GM12891 (cell line): Measurements from ENCODE around the gene CHD3.

Experiments used
- DNase-seq: peaks from one replicate; pipeline ENCODE4 v3.0.0; 2011; ENCODE audit warnings: low spot score; ENCODE audit not compliant: insufficient read length
- FAIRE-seq: peaks from 2 replicates; lab custom pipeline; 2011; peaks lifted over from hg19 to GRCh38; lab: Jason Lieb, UNC
- PAX5 ChIP-seq: IDR thresholded peaks from 2 replicates; pipeline ENCODE4 v1.6.1; 2011; ENCODE audit warnings: low read length, moderate library complexity, mild to moderate bottlenecking; ENCODE audit not compliant: insufficient read depth, severe bottlenecking
- POLR2A ChIP-seq: IDR thresholded peaks from 2 replicates; pipeline ENCODE4 v1.6.1; 2011; ENCODE audit warnings: low read depth, low read length, control low read depth
- POLR2AphosphoS5 ChIP-seq: IDR thresholded peaks from 2 replicates; pipeline ENCODE4 v1.6.1; 2011; ENCODE audit warnings: low read depth, low read length, control low read depth
- POU2F2 ChIP-seq: IDR thresholded peaks from 2 replicates; pipeline ENCODE4 v1.6.1; 2011; ENCODE audit warnings: low read depth, mild to moderate bottlenecking, control low read depth, low read length, moderate library complexity
- SPI1 ChIP-seq: IDR thresholded peaks from 2 replicates; pipeline ENCODE4 v1.6.1; 2011; ENCODE audit warnings: low read depth, low read length, control low read depth
- TAF1 ChIP-seq: IDR thresholded peaks from 2 replicates; pipeline ENCODE4 v1.6.1; 2011; ENCODE audit warnings: low read depth, low read length, control low read depth

Gene CHD3

DNA sequence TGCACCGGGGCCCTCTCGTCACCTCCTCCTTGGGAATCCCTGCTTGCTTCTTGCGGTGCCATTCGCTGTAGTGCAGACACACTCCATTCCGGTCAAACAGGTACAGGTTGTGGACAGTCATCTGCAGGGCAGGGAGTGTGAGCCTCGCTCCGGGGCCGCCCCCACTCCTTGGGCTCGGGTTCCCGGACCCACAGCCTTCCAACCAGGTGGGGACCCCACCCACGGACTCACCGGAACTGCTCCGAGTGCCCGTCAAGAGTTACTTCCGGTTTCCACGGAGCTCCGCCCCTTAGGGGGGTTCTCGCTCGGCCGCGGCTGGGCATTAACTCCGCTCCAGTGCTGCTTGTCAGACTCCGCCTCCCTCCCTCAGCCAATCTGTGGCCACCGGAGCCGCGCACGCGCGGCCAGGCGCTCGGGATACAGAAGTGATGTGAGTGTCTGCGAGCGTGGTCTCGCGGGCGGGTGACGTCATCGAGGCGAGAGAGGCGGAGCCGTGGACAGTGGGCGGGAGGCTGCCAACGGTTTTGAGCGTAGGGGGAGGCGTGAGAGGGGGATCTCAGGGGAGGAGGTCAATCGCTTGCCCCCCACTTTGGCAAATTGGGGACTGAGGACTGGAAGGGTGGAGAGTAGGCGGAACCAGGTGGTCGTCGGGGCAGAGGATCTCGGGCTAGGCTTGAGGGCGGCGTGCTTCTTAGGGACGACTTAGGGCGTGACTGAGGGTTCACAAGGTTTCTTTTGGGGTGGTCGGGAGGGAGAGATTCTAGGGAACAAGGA is 43.3 kb downstream of the CHD3 start, which contains the start of the genes CNTROB and TRAPPC1:
Gene CNTROB (plus strand): TSS at position 498 of the 774 bp plus-strand sequence. CDS start 874 bp downstream, outside the sequence.
Gene TRAPPC1 (minus strand): TSS at position 238 of the 774 bp plus-strand sequence. CDS start 117 bp downstream, at position 121.
- FAIRE-seq (peak; percentile 99), DNase-seq (peak; percentile 100)
- TF ChIP-seq SPI1 = no peak
- TF ChIP-seq PAX5 = no peak
- no peak for TF ChIP-seq POLR2AphosphoS5
- TF ChIP-seq TAF1 = peak; percentile 35; the same call in 1 of the 2 replicates
- TF ChIP-seq POU2F2 = 0 out of 2 replicates have a peak, but pooled peaks have one; percentile 41
- TF ChIP-seq POLR2A = peak; percentile 74; the same call in 1 of the 2 replicates

- DNase-seq = no peak
- TF ChIP-seq SPI1 (0 out of 2 replicates have a peak, but pooled peaks have one; percentile 1), TAF1 (no peak)
- FAIRE-seq = peak; percentile 55
These were observed 43.9 kb downstream of the CHD3 start for GRCh38 chr17:7932483-7932891.

- FAIRE-seq (peak; percentile 57), DNase-seq (no peak)
- TF ChIP-seq POLR2A (no peak), PAX5 (no peak), SPI1 (no peak), POLR2AphosphoS5 (no peak), TAF1 (no peak), POU2F2 (no peak)
These were observed 44.4 kb downstream of the CHD3 start for GRCh38 chr17:7932949-7933348.

DNA sequence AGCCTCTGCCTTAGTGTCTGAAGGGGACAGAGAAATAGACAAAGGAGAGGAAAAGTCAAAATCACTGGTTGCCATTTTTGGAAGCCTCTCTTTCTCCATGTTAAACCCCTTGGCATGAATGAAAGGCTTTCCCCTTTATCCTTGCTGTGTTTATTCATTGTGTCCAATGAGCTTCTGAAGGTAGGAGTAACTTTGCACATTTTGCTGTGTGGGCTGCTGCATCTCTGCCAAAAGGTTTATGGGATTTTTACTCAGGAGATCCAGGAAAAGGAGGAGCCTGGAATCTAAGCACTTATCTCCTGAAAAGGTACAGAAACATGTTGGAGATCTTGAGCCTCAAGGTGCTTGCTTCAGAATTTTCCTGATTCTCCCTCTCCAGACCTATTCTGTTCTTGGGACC is 47.3 kb downstream of the CHD3 start:
- TF ChIP-seq TAF1 = no peak
- no peak for DNase-seq
- FAIRE-seq = no peak

- no peak for TF ChIP-seq POU2F2
- no peak for TF ChIP-seq POLR2AphosphoS5
- no peak for TF ChIP-seq PAX5
- no peak for TF ChIP-seq SPI1
- no peak for TF ChIP-seq TAF1
- no peak for TF ChIP-seq POLR2A
- DNase-seq = no peak
- FAIRE-seq = no peak
These were observed 51.4 kb downstream of the CHD3 start for GRCh38 chr17:7940034-7940433.

DNA sequence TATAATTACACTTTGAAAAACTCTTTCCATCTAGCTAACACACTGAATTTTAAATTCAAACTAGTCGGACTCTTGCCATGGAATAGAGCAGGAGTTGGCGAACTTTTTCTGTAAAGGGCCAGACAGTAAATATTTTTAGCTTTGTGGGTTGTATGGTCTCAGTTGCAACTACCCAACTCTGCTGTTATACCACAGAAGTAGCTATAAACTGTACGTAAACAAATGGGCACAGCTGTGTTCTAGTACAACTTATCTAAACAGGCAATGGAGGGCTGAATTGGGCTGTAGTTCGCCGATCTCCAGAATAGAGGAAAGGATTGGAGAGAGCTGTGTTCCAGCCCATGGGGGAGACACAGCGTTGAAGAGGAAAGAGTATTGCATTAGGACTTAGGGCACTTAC is 52.2 kb downstream of the CHD3 start:
- no peak for FAIRE-seq
- TF ChIP-seq POU2F2 (no peak), SPI1 (no peak), POLR2A (no peak), TAF1 (no peak), POLR2AphosphoS5 (no peak), PAX5 (no peak)

DNA sequence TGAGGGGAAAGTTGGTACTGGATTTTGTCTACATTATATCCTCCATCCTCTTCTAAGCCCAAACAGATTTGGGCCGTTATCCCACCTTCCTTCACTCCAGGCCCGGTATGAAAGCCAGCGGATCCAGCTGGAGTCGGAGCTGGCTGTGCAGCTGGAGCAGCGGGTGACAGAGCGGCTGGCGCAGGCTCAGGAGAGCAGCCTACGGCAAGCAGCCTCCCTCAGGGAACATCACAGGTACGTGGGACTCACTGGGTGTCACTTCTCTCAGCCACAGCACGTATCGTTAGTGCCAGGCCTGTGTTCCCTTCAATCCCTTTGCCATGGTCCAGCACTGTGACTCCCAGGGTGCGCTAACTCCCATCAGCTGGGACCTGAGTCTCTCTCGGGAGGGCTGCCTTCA is 54.7 kb downstream of the CHD3 start:
- FAIRE-seq = no peak
- no peak for DNase-seq
- TF ChIP-seq POLR2A (no peak), SPI1 (no peak), TAF1 (no peak), POU2F2 (no peak), POLR2AphosphoS5 (no peak), PAX5 (no peak)

More for the DNA sequence above, 52.2 kb downstream of the CHD3 start:
- DNase-seq = no peak

DNA sequence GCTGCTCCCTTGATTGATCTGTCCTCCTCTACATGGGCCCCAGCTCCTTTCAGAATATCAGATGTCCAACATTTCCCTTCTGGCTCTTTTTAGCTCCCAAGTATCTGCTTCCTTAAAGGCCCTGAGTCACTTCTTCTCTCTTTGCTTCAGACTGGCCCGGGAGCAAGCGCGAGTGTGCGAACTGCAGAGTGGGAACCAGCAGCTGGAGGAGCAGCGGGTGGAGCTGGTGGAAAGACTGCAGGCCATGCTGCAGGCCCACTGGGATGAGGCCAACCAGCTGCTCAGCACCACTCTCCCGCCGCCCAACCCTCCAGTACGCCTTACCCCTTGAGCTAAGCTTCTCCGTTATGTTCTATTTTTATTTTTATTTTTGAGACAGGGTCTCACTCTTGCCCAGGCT is 55.7 kb downstream of the CHD3 start:
- FAIRE-seq (no peak), DNase-seq (no peak)
- TF ChIP-seq SPI1 = no peak
- TF ChIP-seq POLR2AphosphoS5 = no peak
- no peak for TF ChIP-seq TAF1
- no peak for TF ChIP-seq POU2F2
- no peak for TF ChIP-seq POLR2A
- TF ChIP-seq PAX5 = no peak

DNA sequence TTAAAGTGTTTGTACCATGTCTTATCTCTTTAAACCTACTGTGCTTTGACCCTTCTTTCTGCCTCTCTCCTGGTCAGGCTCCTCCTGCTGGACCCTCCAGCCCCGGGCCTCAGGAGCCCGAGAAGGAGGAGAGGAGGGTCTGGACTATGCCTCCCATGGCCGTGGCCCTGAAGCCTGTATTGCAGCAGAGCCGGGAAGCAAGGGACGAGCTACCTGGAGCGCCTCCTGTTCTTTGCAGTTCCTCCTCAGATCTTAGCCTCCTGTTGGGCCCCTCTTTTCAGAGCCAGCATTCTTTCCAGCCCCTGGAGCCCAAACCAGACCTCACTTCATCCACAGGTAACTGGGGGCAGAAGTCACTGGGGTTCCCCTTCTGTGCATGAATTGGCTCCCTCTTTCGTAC is 57.1 kb downstream of the CHD3 start:
- no peak for TF ChIP-seq POLR2AphosphoS5
- no peak for TF ChIP-seq POU2F2
- TF ChIP-seq TAF1 = no peak
- no peak for TF ChIP-seq POLR2A
- no peak for TF ChIP-seq PAX5
- no peak for TF ChIP-seq SPI1
- DNase-seq (no peak), FAIRE-seq (no peak)

DNA sequence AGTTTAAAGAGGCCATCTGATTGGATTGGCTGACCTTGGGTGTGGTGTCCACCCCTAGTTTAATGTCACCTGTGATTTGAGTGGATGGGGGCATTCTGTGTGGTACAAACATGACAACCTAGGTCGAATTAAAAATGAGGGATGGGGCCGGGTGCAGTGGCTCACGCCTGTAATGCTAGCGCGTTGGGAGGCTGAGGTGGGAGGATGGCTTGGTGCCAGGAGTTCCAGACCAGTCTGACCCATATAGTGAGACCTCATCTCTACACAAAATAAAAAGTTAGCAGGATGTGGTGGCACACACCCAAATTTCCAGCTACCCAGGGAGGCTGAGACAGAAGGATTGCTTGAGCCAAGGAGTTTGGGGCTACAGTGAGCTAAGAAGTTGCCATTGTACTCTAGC is 57.9 kb downstream of the CHD3 start:
- no peak for TF ChIP-seq POLR2A
- TF ChIP-seq TAF1 = no peak
- TF ChIP-seq PAX5 = no peak
- no peak for DNase-seq
- FAIRE-seq = no peak
